HEK293 (cell line): ENCODE data around the gene DCAF8.

Experiments
- GFI1B ChIP-seq: fragments of 450-650 bp; formaldehyde crosslinking; IDR thresholded peaks from 2 replicates; pipeline ENCODE4 v1.5.1; 2016; ENCODE audit warnings: missing biosample characterization, missing genetic modification characterization
- GLIS1 ChIP-seq: fragments of 450-650 bp; formaldehyde crosslinking; IDR thresholded peaks from 2 replicates; pipeline ENCODE4 v1.5.1; 2016; ENCODE audit warnings: missing biosample characterization, missing genetic modification characterization
- IKZF3 ChIP-seq: fragments of 450-650 bp; IDR thresholded peaks from 2 replicates; pipeline ENCODE4 v1.5.0; 2018; ENCODE audit warnings: missing biosample characterization, mild to moderate bottlenecking, missing genetic modification characterization, moderate library complexity
- KLF16 ChIP-seq: fragments of 450-650 bp; formaldehyde crosslinking; IDR thresholded peaks from 2 replicates; pipeline ENCODE4 v1.5.1; 2017; ENCODE audit warnings: missing biosample characterization, missing genetic modification characterization
- PRDM1 ChIP-seq: fragments of 450-650 bp; formaldehyde crosslinking; IDR thresholded peaks from 2 replicates; pipeline ENCODE4; 2016; ENCODE audit warnings: missing biosample characterization, missing genetic modification characterization
- SCRT2 ChIP-seq: fragments of 450-650 bp; formaldehyde crosslinking; IDR thresholded peaks from 2 replicates; pipeline ENCODE4 v1.5.1; 2016; ENCODE audit warnings: missing biosample characterization, missing genetic modification characterization
- TCF7L2 ChIP-seq: IDR thresholded peaks from 2 replicates; pipeline ENCODE4 v1.6.1; 2011; ENCODE audit warnings: low read depth, mild to moderate bottlenecking, inconsistent platforms, low read length, moderate library complexity, borderline replicate concordance
- WT1 ChIP-seq: fragments of 450-650 bp; formaldehyde crosslinking; IDR thresholded peaks from 2 replicates; pipeline ENCODE4 v1.5.1; 2016; ENCODE audit warnings: missing biosample characterization, missing genetic modification characterization
- ZBTB48 ChIP-seq: fragments of 450-650 bp; formaldehyde crosslinking; IDR thresholded peaks from 2 replicates; pipeline ENCODE4 v1.5.1; 2016; ENCODE audit warnings: missing biosample characterization, missing genetic modification characterization
- ZBTB7A ChIP-seq: fragments of 450-650 bp; formaldehyde crosslinking; IDR thresholded peaks from 2 replicates; pipeline ENCODE4 v1.5.1; 2016; ENCODE audit warnings: low read depth, missing biosample characterization, missing genetic modification characterization
- ZFHX2 ChIP-seq: fragments of 450-650 bp; formaldehyde crosslinking; conservative IDR thresholded peaks from 2 replicates; pipeline ENCODE4 v1.5.1; 2016; ENCODE audit warnings: missing biosample characterization, missing genetic modification characterization
- ZNF157 ChIP-seq: fragments of 450-650 bp; formaldehyde crosslinking; IDR thresholded peaks from 2 replicates; pipeline ENCODE4 v1.5.1; 2016; ENCODE audit warnings: missing biosample characterization, missing genetic modification characterization
- ZNF169 ChIP-seq: fragments of 450-650 bp; formaldehyde crosslinking; IDR thresholded peaks from 2 replicates; pipeline ENCODE4 v1.5.1; 2016; ENCODE audit warnings: missing biosample characterization, missing genetic modification characterization
- ZNF184 ChIP-seq: fragments of 450-650 bp; IDR thresholded peaks from 2 replicates; pipeline ENCODE4 v1.5.1; 2018; ENCODE audit warnings: missing biosample characterization, mild to moderate bottlenecking, missing genetic modification characterization
- ZNF19 ChIP-seq: fragments of 450-650 bp; formaldehyde crosslinking; IDR thresholded peaks from 2 replicates; pipeline ENCODE4; 2016; ENCODE audit warnings: missing biosample characterization, missing genetic modification characterization, low read depth
- ZNF223 ChIP-seq: fragments of 450-650 bp; formaldehyde crosslinking; IDR thresholded peaks from 2 replicates; pipeline ENCODE4 v1.5.1; 2016; ENCODE audit warnings: missing biosample characterization, missing genetic modification characterization
- ZNF248 ChIP-seq: fragments of 450-650 bp; formaldehyde crosslinking; IDR thresholded peaks from 2 replicates; pipeline ENCODE4 v1.5.1; 2017; ENCODE audit warnings: missing biosample characterization, missing genetic modification characterization
- ZNF529 ChIP-seq: fragments of 450-650 bp; formaldehyde crosslinking; IDR thresholded peaks from 2 replicates; pipeline ENCODE4 v1.5.1; 2017; ENCODE audit warnings: missing genetic modification characterization, missing biosample characterization; ENCODE audit not compliant: insufficient replicate concordance
- ZNF530 ChIP-seq: fragments of 450-650 bp; formaldehyde crosslinking; IDR thresholded peaks from 2 replicates; pipeline ENCODE4 v1.5.1; 2016; ENCODE audit warnings: low read depth, missing biosample characterization, missing genetic modification characterization
- ZNF560 ChIP-seq: fragments of 450-650 bp; formaldehyde crosslinking; IDR thresholded peaks from 2 replicates; pipeline ENCODE4 v1.5.1; 2017; ENCODE audit warnings: missing biosample characterization, missing genetic modification characterization, borderline replicate concordance
- ZNF610 ChIP-seq: fragments of 450-650 bp; formaldehyde crosslinking; IDR thresholded peaks from 2 replicates; pipeline ENCODE4 v1.5.1; 2016; ENCODE audit warnings: missing biosample characterization, missing genetic modification characterization, borderline replicate concordance
- ZNF623 ChIP-seq: fragments of 450-650 bp; formaldehyde crosslinking; IDR thresholded peaks from 2 replicates; pipeline ENCODE4 v1.5.1; 2016; ENCODE audit warnings: missing biosample characterization, missing genetic modification characterization
- ZNF76 ChIP-seq: fragments of 450-650 bp; formaldehyde crosslinking; IDR thresholded peaks from 2 replicates; pipeline ENCODE4; 2016; ENCODE audit warnings: low read depth, missing biosample characterization, missing genetic modification characterization, borderline replicate concordance
- ZNF791 ChIP-seq: fragments of 450-650 bp; formaldehyde crosslinking; IDR thresholded peaks from 2 replicates; pipeline ENCODE4 v1.5.1; 2016; ENCODE audit warnings: missing biosample characterization, missing genetic modification characterization
- ZNF830 ChIP-seq: fragments of 450-650 bp; IDR thresholded peaks from 2 replicates; pipeline ENCODE4 v1.5.0; 2018; ENCODE audit warnings: missing biosample characterization, missing genetic modification characterization, low read depth, mild to moderate bottlenecking, moderate library complexity
- ZNF843 ChIP-seq: fragments of 450-650 bp; formaldehyde crosslinking; IDR thresholded peaks from 2 replicates; pipeline ENCODE4 v1.5.1; 2016; ENCODE audit warnings: missing biosample characterization, missing genetic modification characterization
- ZSCAN16 ChIP-seq: fragments of 450-650 bp; formaldehyde crosslinking; IDR thresholded peaks from 2 replicates; pipeline ENCODE4 v1.5.1; 2016; ENCODE audit warnings: missing biosample characterization, missing genetic modification characterization
- ZSCAN30 ChIP-seq: fragments of 450-650 bp; IDR thresholded peaks from 2 replicates; pipeline ENCODE4 v1.5.1; 2018; ENCODE audit warnings: missing biosample characterization, mild to moderate bottlenecking, missing genetic modification characterization, moderate library complexity
- TF ChIP-seq, protein P1 (sequence below): fragments of 450-650 bp; formaldehyde crosslinking; IDR thresholded peaks from 2 replicates; pipeline ENCODE4 v1.5.1; 2017; ENCODE audit warnings: missing biosample characterization, missing genetic modification characterization
- TF ChIP-seq, protein P2 (sequence below): fragments of 450-650 bp; formaldehyde crosslinking; IDR thresholded peaks from 2 replicates; pipeline ENCODE4 v1.5.1; 2016; ENCODE audit warnings: missing biosample characterization, missing genetic modification characterization
- TF ChIP-seq, protein P3 (sequence below): fragments of 450-650 bp; formaldehyde crosslinking; IDR thresholded peaks from 2 replicates; pipeline ENCODE4 v1.5.1; 2016; ENCODE audit warnings: missing biosample characterization, missing genetic modification characterization
- TF ChIP-seq, protein P4 (sequence below): fragments of 450-650 bp; formaldehyde crosslinking; IDR thresholded peaks from 2 replicates; pipeline ENCODE4 v1.5.1; 2016; ENCODE audit warnings: missing biosample characterization, missing genetic modification characterization
- TF ChIP-seq, protein P5 (sequence below): fragments of 450-650 bp; formaldehyde crosslinking; IDR thresholded peaks from 2 replicates; pipeline ENCODE4 v1.5.1; 2016; ENCODE audit warnings: missing biosample characterization, missing genetic modification characterization

DCAF8 gene

DNA sequence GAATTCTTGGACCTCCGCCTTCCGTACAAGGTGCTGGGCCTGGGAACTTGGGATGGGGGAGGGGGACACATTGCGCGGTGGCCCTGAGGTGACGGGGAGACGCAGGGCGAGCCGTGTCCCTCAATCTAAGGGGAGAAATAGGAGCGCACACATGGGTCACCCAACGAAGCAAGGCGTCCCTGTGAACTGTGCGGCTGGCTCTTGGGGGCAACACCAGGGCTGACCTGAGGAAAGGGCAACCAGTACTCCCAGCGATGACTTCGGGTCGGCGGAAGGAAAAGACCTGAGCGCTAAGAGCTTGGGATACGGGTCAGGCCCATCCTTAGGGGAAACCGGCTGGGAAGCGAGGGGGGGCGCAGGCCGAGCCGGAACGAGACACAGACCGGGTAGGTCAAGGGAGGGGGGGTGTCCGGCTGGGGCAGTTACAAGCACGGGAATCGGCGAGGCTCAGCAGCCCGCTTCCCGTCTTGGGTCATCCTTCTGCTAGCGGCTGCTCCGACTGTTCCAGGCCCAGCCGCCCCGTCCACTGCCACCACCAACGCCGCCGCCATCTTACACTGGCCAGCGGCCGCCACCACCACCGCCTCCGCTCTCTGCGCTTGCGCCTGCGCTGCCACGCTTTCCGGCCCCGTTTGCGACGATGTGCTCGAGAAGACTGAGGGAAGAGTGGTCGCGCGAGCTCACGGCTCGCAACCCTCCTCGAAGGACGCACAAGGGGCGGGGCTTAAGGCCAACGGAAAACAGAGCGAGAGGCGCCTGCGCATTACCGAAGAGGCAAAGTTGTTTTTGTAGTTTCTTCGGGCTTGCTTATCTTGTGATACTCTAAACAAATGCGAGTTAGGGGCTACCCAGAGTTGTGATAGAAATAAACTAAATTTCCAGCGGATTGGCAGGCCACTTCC lies at the start of gene DCAF8 (continued):
- no peak for TF ChIP-seq ZNF184 (tag by site-specific recombination)
- no peak for TF ChIP-seq ZNF560 (tag by site-specific recombination)
- TF ChIP-seq, protein P1, sequence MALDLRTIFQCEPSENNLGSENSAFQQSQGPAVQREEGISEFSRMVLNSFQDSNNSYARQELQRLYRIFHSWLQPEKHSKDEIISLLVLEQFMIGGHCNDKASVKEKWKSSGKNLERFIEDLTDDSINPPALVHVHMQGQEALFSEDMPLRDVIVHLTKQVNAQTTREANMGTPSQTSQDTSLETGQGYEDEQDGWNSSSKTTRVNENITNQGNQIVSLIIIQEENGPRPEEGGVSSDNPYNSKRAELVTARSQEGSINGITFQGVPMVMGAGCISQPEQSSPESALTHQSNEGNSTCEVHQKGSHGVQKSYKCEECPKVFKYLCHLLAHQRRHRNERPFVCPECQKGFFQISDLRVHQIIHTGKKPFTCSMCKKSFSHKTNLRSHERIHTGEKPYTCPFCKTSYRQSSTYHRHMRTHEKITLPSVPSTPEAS (tag by site-specific recombination), result no peak
- no peak for TF ChIP-seq ZNF530
- no peak for TF ChIP-seq ZNF791 (tag by site-specific recombination)
- TF ChIP-seq ZFHX2, result peak; percentile 94
- no peak for TF ChIP-seq ZNF248 (tag by site-specific recombination)
- peak; percentile 80; the same call in 1 of the 2 replicates for TF ChIP-seq ZNF843 (tag by site-specific recombination)
- TF ChIP-seq GLIS1 (tag by site-specific recombination), result peak; percentile 67; the same call in 1 of the 2 replicates
- no peak for TF ChIP-seq ZSCAN16 (tag by site-specific recombination)
- peak; percentile 70; the same call in 1 of the 2 replicates for TF ChIP-seq GFI1B (tag by site-specific recombination)
- peak; percentile 85 for TF ChIP-seq IKZF3 (tag by site-specific recombination)
- TF ChIP-seq ZNF157 (tag by site-specific recombination), result no peak
- peak; percentile 49; the same call in 1 of the 2 replicates for TF ChIP-seq ZNF223 (tag by site-specific recombination)
- no peak for TF ChIP-seq ZNF830 (tag by site-specific recombination)
- peak; percentile 91 for TF ChIP-seq ZNF76 (tag by site-specific recombination)
- no peak for TF ChIP-seq PRDM1
- peak; percentile 86 for TF ChIP-seq KLF16 (tag by site-specific recombination)
- TF ChIP-seq ZSCAN30 (tag by site-specific recombination), result peak; percentile 97
- TF ChIP-seq ZNF19 (tag by site-specific recombination), result no peak
- TF ChIP-seq, protein P2, sequence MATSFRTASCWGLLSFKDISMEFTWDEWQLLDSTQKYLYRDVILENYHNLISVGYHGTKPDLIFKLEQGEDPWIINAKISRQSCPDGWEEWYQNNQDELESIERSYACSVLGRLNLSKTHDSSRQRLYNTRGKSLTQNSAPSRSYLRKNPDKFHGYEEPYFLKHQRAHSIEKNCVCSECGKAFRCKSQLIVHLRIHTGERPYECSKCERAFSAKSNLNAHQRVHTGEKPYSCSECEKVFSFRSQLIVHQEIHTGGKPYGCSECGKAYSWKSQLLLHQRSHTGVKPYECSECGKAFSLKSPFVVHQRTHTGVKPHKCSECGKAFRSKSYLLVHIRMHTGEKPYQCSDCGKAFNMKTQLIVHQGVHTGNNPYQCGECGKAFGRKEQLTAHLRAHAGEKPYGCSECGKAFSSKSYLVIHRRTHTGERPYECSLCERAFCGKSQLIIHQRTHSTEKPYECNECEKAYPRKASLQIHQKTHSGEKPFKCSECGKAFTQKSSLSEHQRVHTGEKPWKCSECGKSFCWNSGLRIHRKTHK (tag by site-specific recombination), result no peak
- TF ChIP-seq ZNF169 (tag by site-specific recombination), result no peak
- TF ChIP-seq TCF7L2, result no peak
- TF ChIP-seq ZNF623 (tag by site-specific recombination), result no peak
- peak; percentile 55; the same call in 1 of the 2 replicates for TF ChIP-seq SCRT2 (tag by site-specific recombination)
- no peak for TF ChIP-seq WT1 (tag by site-specific recombination)
- TF ChIP-seq ZBTB48, result peak; percentile 66; the same call in 1 of the 2 replicates
- TF ChIP-seq, protein P3, sequence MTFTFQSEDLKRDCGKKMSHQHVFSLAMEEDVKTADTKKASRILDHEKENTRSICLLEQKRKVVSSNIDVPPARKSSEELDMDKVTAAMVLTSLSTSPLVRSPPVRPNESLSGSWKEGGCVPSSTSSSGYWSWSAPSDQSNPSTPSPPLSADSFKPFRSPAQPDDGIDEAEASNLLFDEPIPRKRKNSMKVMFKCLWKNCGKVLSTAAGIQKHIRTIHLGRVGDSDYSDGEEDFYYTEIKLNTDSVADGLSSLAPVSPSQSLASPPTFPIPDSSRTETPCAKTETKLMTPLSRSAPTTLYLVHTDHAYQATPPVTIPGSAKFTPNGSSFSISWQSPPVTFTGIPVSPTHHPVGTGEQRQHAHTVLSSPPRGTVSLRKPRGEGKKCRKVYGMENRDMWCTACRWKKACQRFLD (tag by site-specific recombination), result no peak
- peak; percentile 64; the same call in 1 of the 2 replicates for TF ChIP-seq ZNF610 (tag by site-specific recombination)
- TF ChIP-seq, protein P4, sequence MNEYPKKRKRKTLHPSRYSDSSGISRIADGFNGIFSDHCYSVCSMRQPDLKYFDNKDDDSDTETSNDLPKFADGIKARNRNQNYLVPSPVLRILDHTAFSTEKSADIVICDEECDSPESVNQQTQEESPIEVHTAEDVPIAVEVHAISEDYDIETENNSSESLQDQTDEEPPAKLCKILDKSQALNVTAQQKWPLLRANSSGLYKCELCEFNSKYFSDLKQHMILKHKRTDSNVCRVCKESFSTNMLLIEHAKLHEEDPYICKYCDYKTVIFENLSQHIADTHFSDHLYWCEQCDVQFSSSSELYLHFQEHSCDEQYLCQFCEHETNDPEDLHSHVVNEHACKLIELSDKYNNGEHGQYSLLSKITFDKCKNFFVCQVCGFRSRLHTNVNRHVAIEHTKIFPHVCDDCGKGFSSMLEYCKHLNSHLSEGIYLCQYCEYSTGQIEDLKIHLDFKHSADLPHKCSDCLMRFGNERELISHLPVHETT (tag by site-specific recombination), result peak; percentile 87
- peak; percentile 88 for TF ChIP-seq ZBTB7A
- TF ChIP-seq ZNF529 (tag by site-specific recombination), result no peak
- TF ChIP-seq, protein P5, sequence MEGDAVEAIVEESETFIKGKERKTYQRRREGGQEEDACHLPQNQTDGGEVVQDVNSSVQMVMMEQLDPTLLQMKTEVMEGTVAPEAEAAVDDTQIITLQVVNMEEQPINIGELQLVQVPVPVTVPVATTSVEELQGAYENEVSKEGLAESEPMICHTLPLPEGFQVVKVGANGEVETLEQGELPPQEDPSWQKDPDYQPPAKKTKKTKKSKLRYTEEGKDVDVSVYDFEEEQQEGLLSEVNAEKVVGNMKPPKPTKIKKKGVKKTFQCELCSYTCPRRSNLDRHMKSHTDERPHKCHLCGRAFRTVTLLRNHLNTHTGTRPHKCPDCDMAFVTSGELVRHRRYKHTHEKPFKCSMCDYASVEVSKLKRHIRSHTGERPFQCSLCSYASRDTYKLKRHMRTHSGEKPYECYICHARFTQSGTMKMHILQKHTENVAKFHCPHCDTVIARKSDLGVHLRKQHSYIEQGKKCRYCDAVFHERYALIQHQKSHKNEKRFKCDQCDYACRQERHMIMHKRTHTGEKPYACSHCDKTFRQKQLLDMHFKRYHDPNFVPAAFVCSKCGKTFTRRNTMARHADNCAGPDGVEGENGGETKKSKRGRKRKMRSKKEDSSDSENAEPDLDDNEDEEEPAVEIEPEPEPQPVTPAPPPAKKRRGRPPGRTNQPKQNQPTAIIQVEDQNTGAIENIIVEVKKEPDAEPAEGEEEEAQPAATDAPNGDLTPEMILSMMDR (tag by site-specific recombination), result no peak; the same call in none of the 2 replicates
